Right atrium auricular region (tissue), 2 donors: ENCODE measurements around the gene ALDH1A1. TPM values are rescaled to one million over a fixed set of nuclear protein-coding genes. Genes with fewer than 3 reads are reported as not detected.
"Not testable (repeated sequence)": the region's sequence is repeated elsewhere in the genome, so short reads cannot be mapped to it uniquely, and the experiment has no call there.

Source experiments
- DNase-seq: peaks from one replicate; pipeline ENCODE4 v3.0.0-alpha.2; 2019; ENCODE audit warnings: low spot score
- H3K27ac ChIP-seq, 2 donors: fragments of 200-600 bp; sonication (generic); 1 replicate in 1 of 2; 2 replicates in 1 of 2; pipeline ENCODE4 v1.5.1; 2016 to 2019
- H3K27me3 ChIP-seq, 2 donors: fragments of 200-600 bp; sonication (generic); one replicate each; pipeline versions ENCODE4 v1.5.1 to v1.6.0; 2017 to 2019
- H3K36me3 ChIP-seq: fragments of 200-600 bp; sonication (generic); one replicate; pipeline ENCODE4 v1.5.1; 2016
- H3K4me1 ChIP-seq, 2 donors: fragments of 200-600 bp; sonication (generic); one replicate each; pipeline versions ENCODE4 v1.5.1 to v1.6.0; 2017 to 2019
- H3K4me3 ChIP-seq, 2 donors: fragments of 200-600 bp; sonication (generic); 1 replicate in 1 of 2; 2 replicates in 1 of 2; pipeline ENCODE4 v1.5.1; 2017 to 2019; ENCODE audit warnings: mild to moderate bottlenecking in 1 of 2, moderate library complexity in 1 of 2
- H3K9me3 ChIP-seq, 2 donors: fragments of 200-600 bp; sonication (generic); one replicate each; pipeline ENCODE4 v1.5.1; 2019
- CTCF ChIP-seq, 2 donors: fragments of 200-600 bp; sonication (generic); IDR thresholded peaks; one replicate each; pipeline ENCODE4 v1.5.1; 2019; ENCODE audit warnings: antibody characterized with exemption in 2 of 2
- total RNA-seq, 2 donors: library from RNA; depleted of rRNA; stranded (reverse); fragments of >200 nt; gene quantifications; one replicate each; pipeline ENCODE4 v1.1.0, GENCODE V29; 2016

The ALDH1A1 gene
- total RNA-seq, 2 donors from 2014 or later, result 24.0 to 32.2 TPM

GRCh38 chr9:72947984-72948465 is 4.8 kb downstream of the ALDH1A1 start:
- TF ChIP-seq CTCF (IDR thresholded peaks at IDR 0.05), result no peak
- Histone ChIP-seq H3K27ac (peak overlapping the region; percentile 44 to 62), H3K27me3 (no peaks in the 10 kb centered on the region), H3K9me3 (no peaks in the 10 kb centered on the region), H3K36me3 (no peaks in the 10 kb centered on the region), H3K4me1 (no peaks in the 10 kb centered on the region), H3K4me3 (no peak overlapping the region)
- no peak for DNase-seq

GRCh38 chr9:72946821-72947220 is 6.0 kb downstream of the ALDH1A1 start:
- no peaks in the 10 kb centered on the region for H3K27me3 ChIP-seq
- no peaks in the 10 kb centered on the region for H3K9me3 ChIP-seq
- H3K4me1 ChIP-seq, result no peaks in the 10 kb centered on the region
- no peak for TF ChIP-seq CTCF (IDR thresholded peaks at IDR 0.05)
- no peak overlapping the region for H3K27ac ChIP-seq
- no peak for DNase-seq
- H3K4me3 ChIP-seq, result no peak overlapping the region
- H3K36me3 ChIP-seq, result no peaks in the 10 kb centered on the region

GRCh38 chr9:72946318-72946717 is 6.5 kb downstream of the ALDH1A1 start:
- H3K9me3 ChIP-seq, result no peaks in the 10 kb centered on the region
- H3K27ac ChIP-seq, result no peak overlapping the region
- H3K27me3 ChIP-seq, result no peaks in the 10 kb centered on the region
- no peak for DNase-seq
- no peak overlapping the region for H3K4me3 ChIP-seq
- TF ChIP-seq CTCF (IDR thresholded peaks at IDR 0.05), result no peak
- H3K36me3 ChIP-seq, result no peaks in the 10 kb centered on the region
- no peaks in the 10 kb centered on the region for H3K4me1 ChIP-seq

GRCh38 chr9:72945391-72945790 is 7.5 kb downstream of the ALDH1A1 start:
- Histone ChIP-seq H3K4me1 (no peaks in the 10 kb centered on the region), H3K4me3 (no peak overlapping the region), H3K9me3 (no peaks in the 10 kb centered on the region), H3K27ac (no peak overlapping the region), H3K27me3 (no peaks in the 10 kb centered on the region), H3K36me3 (no peaks in the 10 kb centered on the region)
- TF ChIP-seq CTCF (IDR thresholded peaks at IDR 0.05), result no peak
- no peak for DNase-seq

- no peaks in the 10 kb centered on the region for H3K9me3 ChIP-seq
- DNase-seq, result no peak
- no peak for TF ChIP-seq CTCF (IDR thresholded peaks at IDR 0.05)
- no peak overlapping the region for H3K27ac ChIP-seq
- H3K27me3 ChIP-seq, result no peaks in the 10 kb centered on the region
- H3K36me3 ChIP-seq, result no peaks in the 10 kb centered on the region
- H3K4me1 ChIP-seq, result no peaks in the 10 kb centered on the region
- no peak overlapping the region for H3K4me3 ChIP-seq
Measured at GRCh38 chr9:72943844-72944462, 8.9 kb downstream of the ALDH1A1 start.

GRCh38 chr9:72942451-72942850 is 10.4 kb downstream of the ALDH1A1 start:
- Histone ChIP-seq H3K9me3 (no peaks in the 10 kb centered on the region), H3K4me1 (no peaks in the 10 kb centered on the region), H3K27ac (no peak overlapping the region), H3K36me3 (no peaks in the 10 kb centered on the region), H3K27me3 (no peaks in the 10 kb centered on the region), H3K4me3 (no peak overlapping the region)
- no peak for TF ChIP-seq CTCF (IDR thresholded peaks at IDR 0.05)
- DNase-seq, result no peak

GRCh38 chr9:72939581-72939980 is 13.3 kb downstream of the ALDH1A1 start:
- H3K27ac ChIP-seq, H3K27me3 ChIP-seq, H3K9me3 ChIP-seq, H3K4me1 ChIP-seq, H3K4me3 ChIP-seq, DNase-seq, H3K36me3 ChIP-seq: not testable (repeated sequence)
